Endothelial cell of umbilical vein (primary cell): ENCODE results near the gene FXYD7.

Experiments
- CTCF ChIP-seq, 2 donors: IDR thresholded peaks; 1 replicate in 1 of 2; 2 replicates in 1 of 2; pipeline ENCODE4 v1.5.1; 2011; ENCODE audit warnings: low read length in 2 of 2, mild to moderate bottlenecking in 2 of 2, moderate library complexity in 2 of 2, control low read depth in 1 of 2, inconsistent platforms in 1 of 2, low read depth in 1 of 2; ENCODE audit not compliant: insufficient read depth in 1 of 2; ENCODE audit errors: extremely low read depth in 1 of 2
- EZH2 ChIP-seq: IDR thresholded peaks from 2 replicates; pipeline ENCODE4 v1.6.1; 2012; ENCODE audit warnings: borderline replicate concordance, low read depth, mild to moderate bottlenecking, moderate library complexity, low read length, inconsistent platforms; ENCODE audit not compliant: severe bottlenecking
- FOS ChIP-seq: IDR thresholded peaks from 2 replicates; pipeline ENCODE4 v1.6.1; 2011; ENCODE audit warnings: mild to moderate bottlenecking, low read length, moderate library complexity, borderline replicate concordance; ENCODE audit not compliant: insufficient read depth
- MAX ChIP-seq: IDR thresholded peaks from 2 replicates; pipeline ENCODE4 v1.6.1; 2011; ENCODE audit not compliant: insufficient read depth, insufficient read length
- MYC ChIP-seq: IDR thresholded peaks from one replicate; pipeline ENCODE4 v1.6.1; 2011; ENCODE audit warnings: mild to moderate bottlenecking, low read depth, low read length
- POLR2A ChIP-seq: IDR thresholded peaks from 2 replicates; pipeline ENCODE4 v1.6.1; 2012; ENCODE audit warnings: low read depth, mild to moderate bottlenecking, control low read depth, low read length
- POLR2AphosphoS5 ChIP-seq: IDR thresholded peaks from 2 replicates; pipeline ENCODE4 v1.6.1; 2012; ENCODE audit warnings: low read depth, mild to moderate bottlenecking, control low read depth, low read length, moderate library complexity; ENCODE audit not compliant: insufficient read depth

GRCh38 chr19:35194012-35194984, 51.2 kb downstream of the FXYD7 start:
- no peak for TF ChIP-seq CTCF (IDR thresholded peaks at IDR 0.05; ENCODE audit: extremely low read depth in 1 of 2, insufficient read depth in 1 of 2, low read depth in 1 of 2, low read length in 2 of 2)
- TF ChIP-seq EZH2, result no peak
- TF ChIP-seq POLR2AphosphoS5, result no peak
- no peak for TF ChIP-seq POLR2A
- no peak for TF ChIP-seq FOS
- no peak for TF ChIP-seq MAX
- no peak for TF ChIP-seq MYC
